ENCODE data around the gene FOLR2.

DNA sequence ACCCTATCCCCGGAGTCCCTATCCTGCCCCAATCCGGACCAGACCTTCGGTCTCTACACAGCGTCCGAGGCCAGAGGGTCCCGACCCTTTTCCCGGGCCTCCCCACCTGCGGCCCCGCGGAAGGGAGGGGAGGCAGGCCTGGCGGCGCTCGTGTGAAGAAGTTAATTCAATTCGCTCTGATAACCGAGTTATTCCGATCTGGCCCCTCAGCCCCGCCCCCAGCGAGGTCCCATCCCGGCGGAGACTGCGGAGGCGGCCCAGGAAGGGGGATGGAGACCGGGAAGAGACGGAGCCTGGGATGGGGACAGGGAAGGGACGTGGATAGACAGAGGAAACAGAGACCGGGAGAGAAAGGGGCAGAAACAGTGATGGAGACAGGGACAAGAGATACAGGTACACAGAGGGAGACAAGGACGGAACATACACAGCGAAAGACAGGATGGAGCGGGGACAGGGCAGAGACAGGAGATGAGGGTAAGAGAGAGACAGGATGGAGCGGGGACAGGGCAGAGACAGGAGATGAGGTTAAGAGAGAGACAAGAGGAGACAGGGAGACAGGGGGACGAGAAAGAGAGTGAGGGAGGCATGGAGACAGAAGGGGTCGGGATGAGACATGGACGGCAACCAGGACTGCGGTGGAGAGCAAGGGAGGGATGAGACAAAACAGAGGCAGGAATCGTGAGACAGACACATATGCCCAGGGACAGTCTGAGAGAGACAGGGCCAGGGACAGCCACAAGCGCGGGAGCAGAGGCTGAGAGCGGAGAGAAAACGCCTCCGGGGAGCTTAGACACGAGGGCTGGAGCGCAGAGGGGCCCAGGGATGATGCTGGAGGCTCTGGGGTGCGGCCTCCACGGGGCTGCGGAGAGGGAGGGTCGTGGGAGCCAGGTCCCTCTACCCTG, 28.0 kb downstream of the FOLR2 start:
- TF ChIP-seq, protein P1, sequence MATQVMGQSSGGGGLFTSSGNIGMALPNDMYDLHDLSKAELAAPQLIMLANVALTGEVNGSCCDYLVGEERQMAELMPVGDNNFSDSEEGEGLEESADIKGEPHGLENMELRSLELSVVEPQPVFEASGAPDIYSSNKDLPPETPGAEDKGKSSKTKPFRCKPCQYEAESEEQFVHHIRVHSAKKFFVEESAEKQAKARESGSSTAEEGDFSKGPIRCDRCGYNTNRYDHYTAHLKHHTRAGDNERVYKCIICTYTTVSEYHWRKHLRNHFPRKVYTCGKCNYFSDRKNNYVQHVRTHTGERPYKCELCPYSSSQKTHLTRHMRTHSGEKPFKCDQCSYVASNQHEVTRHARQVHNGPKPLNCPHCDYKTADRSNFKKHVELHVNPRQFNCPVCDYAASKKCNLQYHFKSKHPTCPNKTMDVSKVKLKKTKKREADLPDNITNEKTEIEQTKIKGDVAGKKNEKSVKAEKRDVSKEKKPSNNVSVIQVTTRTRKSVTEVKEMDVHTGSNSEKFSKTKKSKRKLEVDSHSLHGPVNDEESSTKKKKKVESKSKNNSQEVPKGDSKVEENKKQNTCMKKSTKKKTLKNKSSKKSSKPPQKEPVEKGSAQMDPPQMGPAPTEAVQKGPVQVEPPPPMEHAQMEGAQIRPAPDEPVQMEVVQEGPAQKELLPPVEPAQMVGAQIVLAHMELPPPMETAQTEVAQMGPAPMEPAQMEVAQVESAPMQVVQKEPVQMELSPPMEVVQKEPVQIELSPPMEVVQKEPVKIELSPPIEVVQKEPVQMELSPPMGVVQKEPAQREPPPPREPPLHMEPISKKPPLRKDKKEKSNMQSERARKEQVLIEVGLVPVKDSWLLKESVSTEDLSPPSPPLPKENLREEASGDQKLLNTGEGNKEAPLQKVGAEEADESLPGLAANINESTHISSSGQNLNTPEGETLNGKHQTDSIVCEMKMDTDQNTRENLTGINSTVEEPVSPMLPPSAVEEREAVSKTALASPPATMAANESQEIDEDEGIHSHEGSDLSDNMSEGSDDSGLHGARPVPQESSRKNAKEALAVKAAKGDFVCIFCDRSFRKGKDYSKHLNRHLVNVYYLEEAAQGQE (IDR thresholded peaks at IDR 0.05; ENCODE audit: low read depth) = no peak
- TF ChIP-seq YY1 (IDR thresholded peaks at IDR 0.05; ENCODE audit: low read depth) (no peak), RAD21 (IDR thresholded peaks at IDR 0.05; ENCODE audit: low read depth) (no peak), TCF12 (IDR thresholded peaks at IDR 0.05; ENCODE audit: low read depth) (no peak), MAX (IDR thresholded peaks at IDR 0.05) (no peak), FOXM1 (IDR thresholded peaks at IDR 0.05; ENCODE audit: borderline replicate concordance, low read depth) (no peak), TAF1 (IDR thresholded peaks at IDR 0.05; ENCODE audit: low read depth) (no peak), EP300 (IDR thresholded peaks at IDR 0.05; ENCODE audit: borderline replicate concordance) (no peak), ZBTB7A (IDR thresholded peaks at IDR 0.05; ENCODE audit: low read depth) (no peak)

Data from Ishikawa (cell line).